GM23248 (cell line): ENCODE data around the gene EMID1.

ENCODE experiments used
- EZH2 ChIP-seq: fragments of 200-600 bp; sonication (generic); IDR thresholded peaks from 2 replicates; pipeline ENCODE4 v1.6.1; 2018; ENCODE audit warnings: antibody characterized with exemption, mild to moderate bottlenecking; ENCODE audit not compliant: insufficient read depth, poor library complexity, severe bottlenecking
- EZH2phosphoT487 ChIP-seq: fragments of 200-600 bp; sonication (generic); IDR thresholded peaks from 2 replicates; pipeline ENCODE4 v1.6.1; 2018; ENCODE audit warnings: antibody characterized with exemption, moderate library complexity, mild to moderate bottlenecking, low read depth; ENCODE audit not compliant: insufficient read depth

DNA sequence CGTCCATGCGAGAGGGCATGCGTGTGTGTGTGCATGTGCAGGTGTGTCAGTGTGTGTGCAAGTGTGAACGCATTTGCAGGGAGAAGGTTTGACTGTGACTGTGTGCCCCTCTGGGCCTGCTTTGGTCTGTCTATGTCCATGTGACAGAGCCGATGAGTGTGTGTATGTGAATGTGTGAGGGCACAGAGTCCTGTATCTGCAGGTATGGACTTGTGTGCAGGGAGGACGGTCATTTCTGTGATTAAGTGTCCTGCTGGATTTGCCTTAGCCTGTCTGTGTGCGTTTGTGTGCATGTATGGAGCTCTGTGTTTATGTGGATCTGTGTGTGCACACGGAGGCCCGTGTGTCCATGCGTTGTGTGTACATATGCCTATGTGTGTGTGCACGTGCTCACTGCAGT lies 5.4 kb downstream of the EMID1 start:
- TF ChIP-seq EZH2 (no peak), EZH2phosphoT487 (no peak)
